ENCODE data around the gene LDB3.

LDB3 gene

GRCh38 chr10:86685893-86686632 is 17.8 kb downstream of the LDB3 start:
- no peak for DNase-seq (ENCODE audit: low read depth)

- DNase-seq (ENCODE audit: low read depth): no peak
Observed at GRCh38 chr10:86686972-86687371, 18.7 kb downstream of the LDB3 start.

GRCh38 chr10:86687750-86688149 is 19.4 kb downstream of the LDB3 start:
- DNase-seq (ENCODE audit: low read depth): peak; percentile 56

- no peak for DNase-seq (ENCODE audit: low read depth)
Observed at GRCh38 chr10:86688398-86688921, 20.1 kb downstream of the LDB3 start.

- no peak for DNase-seq (ENCODE audit: low read depth)
Observed at GRCh38 chr10:86689146-86689545, 20.8 kb downstream of the LDB3 start.

GRCh38 chr10:86690231-86690630 is 21.9 kb downstream of the LDB3 start:
- DNase-seq (ENCODE audit: low read depth): no peak

GRCh38 chr10:86690657-86691084 is 22.4 kb downstream of the LDB3 start:
- no peak for DNase-seq (ENCODE audit: low read depth)

GRCh38 chr10:86691333-86692022 is 23.2 kb downstream of the LDB3 start:
- no peak for DNase-seq (ENCODE audit: low read depth)

GRCh38 chr10:86692023-86692514 is 23.8 kb downstream of the LDB3 start:
- DNase-seq (ENCODE audit: low read depth): no peak

GRCh38 chr10:86692664-86693063 is 24.4 kb downstream of the LDB3 start:
- no peak for DNase-seq (ENCODE audit: low read depth)

- DNase-seq (ENCODE audit: low read depth): no peak
Observed at GRCh38 chr10:86693275-86693674, 25.0 kb downstream of the LDB3 start.

GRCh38 chr10:86693721-86694369 is 25.5 kb downstream of the LDB3 start:
- DNase-seq (ENCODE audit: low read depth): no peak

GRCh38 chr10:86698207-86698940 is 30.1 kb downstream of the LDB3 start:
- no peak for DNase-seq (ENCODE audit: low read depth)

GRCh38 chr10:86699125-86699524 is 30.8 kb downstream of the LDB3 start:
- no peak for DNase-seq (ENCODE audit: low read depth)

GRCh38 chr10:86699541-86699940 is 31.2 kb downstream of the LDB3 start:
- DNase-seq (ENCODE audit: low read depth): no peak

- DNase-seq (ENCODE audit: low read depth): no peak
Observed at GRCh38 chr10:86699991-86700840, 31.9 kb downstream of the LDB3 start.

GRCh38 chr10:86700851-86701617 is 32.7 kb downstream of the LDB3 start:
- no peak for DNase-seq (ENCODE audit: low read depth)

- no peak for DNase-seq (ENCODE audit: low read depth)
Observed at GRCh38 chr10:86703176-86703575, 34.9 kb downstream of the LDB3 start.

- DNase-seq (ENCODE audit: low read depth): no peak
Observed at GRCh38 chr10:86705139-86705538, 36.8 kb downstream of the LDB3 start.

GRCh38 chr10:86705905-86706304 is 37.6 kb downstream of the LDB3 start:
- no peak for DNase-seq (ENCODE audit: low read depth)

Data from non-pigmented ciliary epithelial cell (primary cell).